H1 (cell line): ENCODE results near the gene SENP6. TPM values are rescaled to one million over a fixed set of nuclear protein-coding genes. Genes with fewer than 3 reads are reported as not detected.

ENCODE experiments used
- CTCF ChIA-PET: fragments of 300-600 bp; sonication (Branson Sonifier 250); formaldehyde crosslinking; loops from one replicate; lab custom pipeline; 2021; ENCODE audit not compliant: partially characterized antibody; lab: Charles Lee
- POLR2A ChIA-PET: fragments of 300-600 bp; sonication (Branson Sonifier 250); formaldehyde crosslinking; loops from one replicate; lab custom pipeline; 2021; ENCODE audit warnings: inconsistent platforms; ENCODE audit not compliant: partially characterized antibody; lab: Charles Lee
- DNase-seq, 2 experiments: peaks; one replicate each; pipeline versions ENCODE4 v3.0.0 to v3.0.0-alpha.2; 2010 to 2022; ENCODE audit warnings: low spot score in 2 of 2, low read depth in 1 of 2, mixed read lengths in 1 of 2
- FAIRE-seq: peaks from 2 replicates; lab custom pipeline; 2011; peaks lifted over from hg19 to GRCh38; lab: Jason Lieb, UNC
- H2AFZ ChIP-seq: 2 replicates; pipeline ENCODE4 v1.8.1; 2012; ENCODE audit warnings: low read length, inconsistent platforms
- H2AK5ac ChIP-seq: 2 replicates; pipeline ENCODE4 v1.6.1; 2013; ENCODE audit warnings: low read depth, low read length
- H2BK120ac ChIP-seq: replicated peaks from 2 replicates; pipeline ENCODE3; 2013; ENCODE audit warnings: low read depth, low read length, inconsistent platforms
- H2BK12ac ChIP-seq: 2 replicates; pipeline ENCODE4 v1.6.1; 2013; ENCODE audit warnings: low read depth, low read length
- H2BK15ac ChIP-seq: 2 replicates; pipeline ENCODE4 v1.6.1; 2013; ENCODE audit warnings: low read length
- H2BK20ac ChIP-seq: 2 replicates; pipeline ENCODE4 v1.6.1; 2013; ENCODE audit warnings: low read length
- H2BK5ac ChIP-seq: 2 replicates; pipeline ENCODE4 v1.6.1; 2013; ENCODE audit warnings: low read depth, low read length
- H3K14ac ChIP-seq: 2 replicates; pipeline ENCODE4 v1.6.1; 2013; ENCODE audit warnings: inconsistent platforms; ENCODE audit not compliant: insufficient read length
- H3K18ac ChIP-seq: 2 replicates; pipeline ENCODE4 v1.6.1; 2013; ENCODE audit warnings: low read length; ENCODE audit errors: extremely low read depth
- H3K23ac ChIP-seq: 2 replicates; pipeline ENCODE4 v1.6.1; 2013; ENCODE audit warnings: inconsistent platforms; ENCODE audit not compliant: insufficient read length
- H3K23me2 ChIP-seq: 2 replicates; pipeline ENCODE4 v1.6.1; 2013; ENCODE audit warnings: low read depth, low read length
- H3K27ac ChIP-seq: 2 replicates; pipeline ENCODE4 v1.6.1; 2011; ENCODE audit warnings: low read depth, low read length, inconsistent platforms
- H3K27me3 ChIP-seq, 4 experiments: replicated peaks in 1 of 4; 1 replicate in 1 of 4; 2 replicates in 3 of 4; pipeline versions ENCODE4 v1.6.1 to v1.8.1; 2011 to 2013; ENCODE audit warnings: low read length in 3 of 4, mild to moderate bottlenecking in 3 of 4, inconsistent platforms in 2 of 4, mixed read lengths in 2 of 4, moderate library complexity in 1 of 4; ENCODE audit not compliant: control insufficient read depth in 3 of 4, insufficient read depth in 3 of 4; ENCODE audit errors: extremely low read depth in 1 of 4
- H3K36me3 ChIP-seq, 4 experiments: 2 replicates each; pipeline versions ENCODE4 v1.6.1 to v1.8.1; 2011 to 2013; ENCODE audit warnings: mild to moderate bottlenecking in 4 of 4, low read length in 3 of 4, moderate library complexity in 2 of 4, control low read depth in 1 of 4, inconsistent platforms in 1 of 4; ENCODE audit not compliant: insufficient read depth in 4 of 4, control insufficient read depth in 2 of 4
- H3K4ac ChIP-seq: replicated peaks from 2 replicates; pipeline ENCODE3; 2013; ENCODE audit warnings: low read length, low read depth, mixed read lengths, inconsistent platforms; ENCODE audit not compliant: insufficient read length
- H3K4me1 ChIP-seq, 4 experiments: replicated peaks in 1 of 4; 1 replicate in 1 of 4; 2 replicates in 3 of 4; pipeline versions ENCODE4 v1.6.1 to v1.8.1; 2011 to 2013; ENCODE audit warnings: low read length in 3 of 4, inconsistent platforms in 2 of 4, mixed read lengths in 1 of 4; ENCODE audit not compliant: insufficient read depth in 4 of 4, control insufficient read depth in 3 of 4
- H3K4me2 ChIP-seq, 2 experiments: 2 replicates each; pipeline versions ENCODE4 v1.6.1 to v1.8.1; 2011 to 2013; ENCODE audit warnings: low read depth in 2 of 2, low read length in 2 of 2, control low read depth in 1 of 2, inconsistent platforms in 1 of 2, mild to moderate bottlenecking in 1 of 2; ENCODE audit not compliant: insufficient read depth in 1 of 2
- H3K4me3 ChIP-seq, 4 experiments: fragments of 200-600, 300-600 bp in 1 of 4; sonication (generic), shearing (Covaris generic), sonication (Bioruptor Twin) in 1 of 4; 2 replicates each; pipeline versions ENCODE4 v1.5.1 to v1.8.1; 2011 to 2016; ENCODE audit warnings: low read length in 4 of 4, low read depth in 3 of 4, control low read depth in 2 of 4, inconsistent platforms in 2 of 4, mild to moderate bottlenecking in 2 of 4, mixed read lengths in 1 of 4, moderate library complexity in 1 of 4; ENCODE audit not compliant: insufficient read depth in 2 of 4; ENCODE audit errors: extremely low read depth in 1 of 4
- H3K56ac ChIP-seq: replicated peaks from 2 replicates; pipeline ENCODE3; 2013; ENCODE audit warnings: low read depth, mild to moderate bottlenecking, mixed read lengths, low read length, inconsistent platforms; ENCODE audit not compliant: insufficient read length
- H3K79me1 ChIP-seq: 2 replicates; pipeline ENCODE4 v1.6.1; 2013; ENCODE audit warnings: low read depth, low read length, control low read depth
- H3K79me2 ChIP-seq, 2 experiments: 2 replicates each; pipeline versions ENCODE4 v1.6.1 to v1.8.1; 2012 to 2013; ENCODE audit warnings: low read length in 2 of 2, mild to moderate bottlenecking in 2 of 2, inconsistent platforms in 1 of 2; ENCODE audit not compliant: insufficient read depth in 2 of 2, control insufficient read depth in 1 of 2
- H3K9ac ChIP-seq, 4 experiments: replicated peaks in 1 of 4; 1 replicate in 1 of 4; 2 replicates in 3 of 4; pipeline versions ENCODE4 v1.6.1 to v1.8.1; 2011 to 2013; ENCODE audit warnings: low read depth in 3 of 4, low read length in 3 of 4, control low read depth in 2 of 4, mild to moderate bottlenecking in 2 of 4, moderate library complexity in 2 of 4, inconsistent platforms in 1 of 4; ENCODE audit errors: extremely low read depth in 1 of 4
- H3K9me3 ChIP-seq, 2 experiments: 2 replicates each; pipeline versions ENCODE4 v1.6.1 to v1.8.1; 2012 to 2013; ENCODE audit warnings: mild to moderate bottlenecking in 2 of 2, moderate library complexity in 2 of 2, control low read depth in 1 of 2, inconsistent platforms in 1 of 2, low read depth in 1 of 2, low read length in 1 of 2, mixed read lengths in 1 of 2; ENCODE audit not compliant: insufficient read depth in 2 of 2
- H4K20me1 ChIP-seq, 2 experiments: replicated peaks in 1 of 2; 2 replicates each; pipeline versions ENCODE3 to v1.8.1; 2011 to 2013; ENCODE audit warnings: inconsistent platforms in 2 of 2, low read length in 2 of 2, mild to moderate bottlenecking in 1 of 2; ENCODE audit not compliant: insufficient read depth in 2 of 2, control insufficient read depth in 1 of 2
- H4K5ac ChIP-seq: 2 replicates; pipeline ENCODE4 v1.6.1; 2013; ENCODE audit warnings: low read length, low read depth, mixed read lengths, inconsistent platforms; ENCODE audit not compliant: insufficient read length
- H4K8ac ChIP-seq: 2 replicates; pipeline ENCODE4 v1.8.0; 2013; ENCODE audit warnings: mild to moderate bottlenecking, moderate library complexity, low read length, inconsistent platforms; ENCODE audit not compliant: insufficient read depth; ENCODE audit errors: extremely low read depth
- H4K91ac ChIP-seq: replicated peaks from 2 replicates; pipeline ENCODE3; 2013; ENCODE audit warnings: low read length, mixed read lengths, inconsistent platforms; ENCODE audit not compliant: insufficient read length
- EZH2 ChIP-seq: fragments of 200-600 bp; sonication (generic); IDR thresholded peaks from 2 replicates; pipeline ENCODE4 v1.7.1; 2012; ENCODE audit warnings: low read depth, mild to moderate bottlenecking, moderate library complexity, low read length, inconsistent platforms; ENCODE audit not compliant: severe bottlenecking
- GABPA ChIP-seq: IDR thresholded peaks from 2 replicates; pipeline ENCODE4 v1.6.1; 2011; ENCODE audit warnings: mild to moderate bottlenecking, low read length, moderate library complexity, borderline replicate concordance; ENCODE audit not compliant: insufficient read depth
- KDM1A ChIP-seq: fragments of 200-600, 300-600 bp; sonication (generic); IDR thresholded peaks from 2 replicates; pipeline ENCODE4 v1.7.1; 2016; ENCODE audit warnings: mild to moderate bottlenecking, low read length, borderline replicate concordance
- PHF8 ChIP-seq: fragments of 200-600 bp; sonication (generic); conservative IDR thresholded peaks from 2 replicates; pipeline ENCODE4 v1.7.1; 2012; ENCODE audit warnings: low read depth, mild to moderate bottlenecking, inconsistent platforms, low read length, moderate library complexity
- POLR2AphosphoS5 ChIP-seq: IDR thresholded peaks from 2 replicates; pipeline ENCODE4 v1.6.1; 2011; ENCODE audit warnings: low read depth, low read length
- POU5F1 ChIP-seq: IDR thresholded peaks from 2 replicates; pipeline ENCODE4 v1.6.1; 2011; ENCODE audit warnings: low read depth, mild to moderate bottlenecking, low read length, moderate library complexity
- RBBP5 ChIP-seq: IDR thresholded peaks from 2 replicates; pipeline ENCODE4 v1.7.1; 2012; ENCODE audit warnings: low read depth, mild to moderate bottlenecking, inconsistent platforms, low read length, moderate library complexity, borderline replicate concordance
- RXRA ChIP-seq: IDR thresholded peaks from 2 replicates; pipeline ENCODE4 v1.6.1; 2011; ENCODE audit warnings: low read depth, mild to moderate bottlenecking, low read length, moderate library complexity; ENCODE audit not compliant: insufficient read depth
- SIN3A ChIP-seq, 2 experiments: IDR thresholded peaks in 1 of 2; conservative IDR thresholded peaks in 1 of 2; 2 replicates each; pipeline ENCODE4 v1.6.1; 2011 to 2012; ENCODE audit warnings: low read length in 2 of 2, improper control_type of control experiment in 1 of 2, low read depth in 1 of 2, mild to moderate bottlenecking in 1 of 2
- SP1 ChIP-seq: IDR thresholded peaks from 2 replicates; pipeline ENCODE4 v1.6.1; 2011; ENCODE audit warnings: low read depth, low read length
- SRF ChIP-seq: IDR thresholded peaks from 2 replicates; pipeline ENCODE4 v1.6.1; 2011; ENCODE audit warnings: mild to moderate bottlenecking, low read depth, low read length, moderate library complexity
- SUZ12 ChIP-seq: fragments of 200-600 bp; sonication (generic); IDR thresholded peaks from 2 replicates; pipeline ENCODE4 v1.6.1; 2012; ENCODE audit warnings: mild to moderate bottlenecking, inconsistent platforms, low read length, moderate library complexity, mixed read lengths
- TEAD4 ChIP-seq: IDR thresholded peaks from 2 replicates; pipeline ENCODE4 v1.6.1; 2012; ENCODE audit warnings: low read depth, low read length, inconsistent platforms, mixed read lengths
- YY1 ChIP-seq: IDR thresholded peaks from 2 replicates; pipeline ENCODE4 v1.6.1; 2011; ENCODE audit warnings: low read depth, mild to moderate bottlenecking, low read length
- WGBS, 2 experiments: shearing (Covaris generic) in 1 of 2; methylation state at CpG; one replicate each; pipeline versions ENCODE4 v1.1.6 to v1.1.7; 2013 to 2015; ENCODE audit warnings: low lambda C conversion rate in 2 of 2, mixed read lengths in 2 of 2, inconsistent platforms in 1 of 2, low coverage in 1 of 2, missing lambda C conversion rate in 1 of 2; ENCODE audit not compliant: insufficient replicate concordance in 2 of 2, insufficient coverage in 1 of 2, insufficient read length in 1 of 2; ENCODE audit errors: extremely low coverage in 1 of 2, missing lambda C conversion rate in 1 of 2; 5-methylcytosine and 5-hydroxymethylcytosine counted together
- polyA plus RNA-seq, 7 experiments: library from polyadenylated mRNA; depleted of rRNA in 3 of 7; stranded (reverse) in 5 of 7; unstranded in 2 of 7; fragments of >200 nt in 5 of 7; fragments of 200-250 nt in 2 of 7; gene quantifications; 1 replicate in 5 of 7; 2 replicates in 1 of 7; 4 replicates in 1 of 7; pipeline versions ENCODE4 v1.2.1 to v1.2.3, GENCODE V29; 2011 to 2013; ENCODE audit warnings: missing spikeins in 2 of 7, mixed read lengths in 2 of 7
- total RNA-seq: library from RNA; stranded (reverse); fragmentation: NEBNext Ultra II Directional; extraction: Animal tissue kit (Norgen Biotek cat#: 25700); gene quantifications from 2 replicates; pipeline ENCODE4 v1.2.1, GENCODE V29; 2021

The SENP6 gene
- total and polyA plus RNA-seq, 2 of the 8 experiments (the other 6 are each of a cell fraction or from before 2014, with no cell fraction given), result 13.8 to 103 TPM

DNA sequence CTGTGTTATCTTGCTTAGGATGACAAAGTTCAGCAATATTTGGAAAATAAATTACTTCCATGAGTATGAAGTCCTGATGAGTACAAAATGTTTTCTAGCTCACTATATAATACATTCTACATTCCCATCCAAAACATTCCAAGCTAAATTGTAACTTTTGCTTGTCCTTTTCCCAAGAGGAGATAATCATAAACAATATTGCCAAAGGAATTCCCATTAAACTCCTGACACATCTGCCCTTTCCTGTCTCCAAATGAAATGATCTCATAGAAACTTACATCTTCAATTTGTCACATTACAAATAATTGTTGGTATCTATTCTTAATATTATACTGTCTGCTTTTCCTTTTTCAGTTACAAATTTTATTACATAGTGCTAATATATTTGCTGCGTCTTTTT, 20.4 kb upstream of the SENP6 start:
- H2BK5ac ChIP-seq, result no peak overlapping the region
- H2AFZ ChIP-seq, result no peak overlapping the region
- no peak overlapping the region for H3K14ac ChIP-seq
- no peak overlapping the region for H2BK120ac ChIP-seq
- 91% methylated on average over 1 of the region's 1 CpG; no CpG with 5 or more reads in 1 of the 2 experiments for WGBS, 2 experiments
- no peak for FAIRE-seq
- ChIA-PET CTCF (interaction anchor here (0.7 to 1.3 kb wide), 4 partner anchors 19 to 315 kb away, joined by 3 to 5 read pairs (median 3); no protein-coding TSS in a partner anchor), POLR2A (interaction anchor here (1.4 kb wide), 1 partner anchor 21 kb away, joined by 5 read pairs; the partner anchor contains the start of gene SENP6)
- no peak overlapping the region for H3K4me3 ChIP-seq
- no peak overlapping the region for H3K4me2 ChIP-seq
- no peak overlapping the region for H3K9ac ChIP-seq
- H4K8ac ChIP-seq, result no peak overlapping the region
- H4K20me1 ChIP-seq, result no peaks in the 10 kb centered on the region
- H2BK12ac ChIP-seq, result no peak overlapping the region
- no peaks in the 10 kb centered on the region for H3K4me1 ChIP-seq
- no peak overlapping the region for H4K91ac ChIP-seq
- no peaks in the 10 kb centered on the region for H3K27me3 ChIP-seq
- H2BK15ac ChIP-seq, result no peak overlapping the region
- no peak overlapping the region for H2BK20ac ChIP-seq
- no peaks in the 10 kb centered on the region for H3K9me3 ChIP-seq
- H3K18ac ChIP-seq, result no peak overlapping the region
- no peak overlapping the region for H3K4ac ChIP-seq
- no peaks in the 10 kb centered on the region for H3K79me2 ChIP-seq
- H3K56ac ChIP-seq, result no peak overlapping the region
- no peak overlapping the region for H4K5ac ChIP-seq
- no peak overlapping the region for H3K27ac ChIP-seq
- no peak overlapping the region for H3K23ac ChIP-seq
- no peaks in the 10 kb centered on the region for H3K23me2 ChIP-seq
- DNase-seq, result no peak
- no peaks in the 10 kb centered on the region for H3K79me1 ChIP-seq
- no peaks in the 10 kb centered on the region for H3K36me3 ChIP-seq
- no peak overlapping the region for H2AK5ac ChIP-seq
- no peak for TF ChIP-seq TEAD4
- no peak for TF ChIP-seq SP1
- TF ChIP-seq RXRA, result no peak
- no peak for TF ChIP-seq RBBP5
- no peak for TF ChIP-seq EZH2
- TF ChIP-seq POU5F1, result no peak
- no peak for TF ChIP-seq SUZ12
- no peak for TF ChIP-seq SIN3A (conservative IDR thresholded peaks at IDR 0.05 in 1 of 2, IDR thresholded peaks at IDR 0.05 in 1 of 2; ENCODE audit: low read depth in 1 of 2, low read length in 2 of 2)
- TF ChIP-seq PHF8, result no peak
- TF ChIP-seq POLR2AphosphoS5, result no peak
- no peak for TF ChIP-seq KDM1A
- TF ChIP-seq GABPA, result no peak
- no peak for TF ChIP-seq SRF
- TF ChIP-seq YY1, result no peak
